ENCODE measurements around the gene CISD3.

DNA sequence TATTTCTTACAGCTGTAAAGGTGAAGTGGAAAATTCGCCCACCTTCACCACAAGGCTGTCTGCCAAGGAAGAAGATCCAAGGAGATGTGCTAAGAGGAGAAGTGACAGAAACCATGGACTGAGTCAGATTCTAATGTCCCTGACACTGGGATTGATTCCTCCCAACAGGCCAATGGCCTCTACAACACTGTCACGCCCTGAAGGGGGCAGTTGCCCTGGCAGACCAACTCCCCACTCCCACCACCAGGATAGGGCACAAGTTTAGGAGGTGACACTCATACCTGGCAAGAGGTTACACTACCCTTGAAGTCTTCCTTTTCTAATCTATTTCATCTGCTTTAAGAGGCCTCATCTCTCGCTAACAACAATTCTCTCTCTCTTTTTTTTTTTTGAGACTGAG lies 53.1 kb downstream of the CISD3 start:
- TF ChIP-seq, protein P1, sequence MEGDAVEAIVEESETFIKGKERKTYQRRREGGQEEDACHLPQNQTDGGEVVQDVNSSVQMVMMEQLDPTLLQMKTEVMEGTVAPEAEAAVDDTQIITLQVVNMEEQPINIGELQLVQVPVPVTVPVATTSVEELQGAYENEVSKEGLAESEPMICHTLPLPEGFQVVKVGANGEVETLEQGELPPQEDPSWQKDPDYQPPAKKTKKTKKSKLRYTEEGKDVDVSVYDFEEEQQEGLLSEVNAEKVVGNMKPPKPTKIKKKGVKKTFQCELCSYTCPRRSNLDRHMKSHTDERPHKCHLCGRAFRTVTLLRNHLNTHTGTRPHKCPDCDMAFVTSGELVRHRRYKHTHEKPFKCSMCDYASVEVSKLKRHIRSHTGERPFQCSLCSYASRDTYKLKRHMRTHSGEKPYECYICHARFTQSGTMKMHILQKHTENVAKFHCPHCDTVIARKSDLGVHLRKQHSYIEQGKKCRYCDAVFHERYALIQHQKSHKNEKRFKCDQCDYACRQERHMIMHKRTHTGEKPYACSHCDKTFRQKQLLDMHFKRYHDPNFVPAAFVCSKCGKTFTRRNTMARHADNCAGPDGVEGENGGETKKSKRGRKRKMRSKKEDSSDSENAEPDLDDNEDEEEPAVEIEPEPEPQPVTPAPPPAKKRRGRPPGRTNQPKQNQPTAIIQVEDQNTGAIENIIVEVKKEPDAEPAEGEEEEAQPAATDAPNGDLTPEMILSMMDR (IDR thresholded peaks at IDR 0.05) = no peak
- TF ChIP-seq EZH2 (IDR thresholded peaks at IDR 0.05; ENCODE audit: borderline replicate concordance, insufficient read depth, low read depth, low read length, poor library complexity, severe bottlenecking) = no peak
